Measurements from ENCODE around the gene UBE2G2. TPM values are rescaled to one million over a fixed set of nuclear protein-coding genes. Genes with fewer than 3 reads are reported as not detected.
A peak's percentile ranks its signal among the peaks of the same experiment; 100 is the strongest.
"Not testable (repeated sequence)": the region's sequence is repeated elsewhere in the genome, so short reads cannot be mapped to it uniquely, and the experiment has no call there.

The UBE2G2 gene
- total RNA-seq, 2 donors from 2014 or later, result 72.6 to 75.6 TPM

DNA sequence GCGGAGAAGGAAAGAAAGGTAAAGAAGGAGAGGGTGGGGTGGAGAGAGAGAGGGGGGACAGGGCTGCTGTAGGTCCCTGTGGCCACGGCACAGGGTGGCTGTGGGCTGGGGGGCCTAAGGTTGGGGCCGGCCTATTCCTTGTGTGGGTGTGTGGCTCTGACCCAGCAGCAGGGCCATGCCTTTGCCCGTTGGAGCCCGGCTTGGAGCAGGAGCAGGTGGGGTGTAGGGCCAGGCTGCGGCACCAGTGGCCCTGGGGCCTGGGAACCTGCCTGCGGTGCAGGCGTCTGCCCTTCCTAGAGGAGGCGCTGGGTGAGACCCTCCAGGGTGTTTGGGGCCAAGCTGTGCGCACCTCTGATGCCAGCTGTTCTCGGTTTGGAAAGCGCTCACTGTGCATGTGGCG is 35.9 kb upstream of the UBE2G2 start:
- intact Hi-C loops (cut with DNase I), result no loop called here
- DNase-seq (ENCODE audit: low spot score), result no peak

DNA sequence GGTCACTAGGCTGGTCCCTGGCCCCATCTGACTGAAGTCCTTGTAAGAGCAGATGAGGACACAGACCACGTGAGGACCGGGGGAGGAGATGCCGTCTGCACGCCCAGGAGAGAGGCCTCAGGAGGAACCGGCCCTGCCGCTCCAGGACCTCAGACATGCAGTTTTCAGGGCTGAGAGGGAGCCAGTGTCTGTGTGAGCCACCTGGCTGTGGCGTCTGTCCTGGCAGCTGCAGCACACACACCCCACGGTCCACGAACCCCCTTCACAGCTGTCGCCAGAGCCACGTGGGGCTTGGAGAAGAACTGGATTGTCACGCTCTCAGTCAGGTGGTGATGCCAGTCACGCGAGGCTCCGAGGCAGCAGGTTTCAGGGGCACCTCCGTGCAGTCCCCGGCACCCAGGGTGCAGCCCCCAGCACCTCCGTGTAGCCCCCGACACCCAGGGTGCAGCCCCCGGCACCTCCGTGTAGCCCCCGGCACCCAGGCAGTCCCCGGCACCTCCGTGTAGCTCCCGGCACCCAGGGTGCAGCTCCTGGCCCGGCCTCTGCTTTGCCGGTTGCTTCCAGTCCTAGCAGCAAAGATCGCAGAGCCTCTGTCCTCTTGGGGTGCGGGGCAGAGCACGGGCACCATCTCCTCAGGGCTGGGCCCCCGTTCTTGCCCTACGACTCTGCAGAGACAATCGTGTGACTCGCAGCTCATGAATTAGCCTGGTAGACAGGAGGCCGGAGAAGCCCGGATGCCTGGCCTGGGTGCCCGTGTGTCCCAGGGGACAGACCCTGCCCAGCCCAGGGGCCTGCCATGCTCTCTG is 35.2 kb upstream of the UBE2G2 start:
- DNase-seq (ENCODE audit: low spot score), result peak; percentile 81
- intact Hi-C loops (cut with DNase I), result no loop called here

DNA sequence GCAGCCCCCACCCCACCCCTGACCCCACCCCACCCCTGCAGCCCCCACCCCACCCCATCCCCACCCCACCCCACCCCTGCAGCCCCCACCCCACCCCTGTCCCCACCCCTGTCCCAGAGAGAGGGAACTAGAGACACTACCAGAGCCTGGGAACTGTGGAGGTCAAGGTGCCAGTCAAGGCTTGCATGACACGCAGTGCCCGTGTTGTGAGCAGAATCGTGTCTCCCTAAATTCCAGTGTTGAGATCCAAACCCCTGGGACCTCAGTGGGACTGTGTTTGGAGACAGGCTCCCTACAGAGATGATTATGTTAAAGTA is 34.7 kb upstream of the UBE2G2 start:
- intact Hi-C loops (cut with DNase I), result no loop called here

DNA sequence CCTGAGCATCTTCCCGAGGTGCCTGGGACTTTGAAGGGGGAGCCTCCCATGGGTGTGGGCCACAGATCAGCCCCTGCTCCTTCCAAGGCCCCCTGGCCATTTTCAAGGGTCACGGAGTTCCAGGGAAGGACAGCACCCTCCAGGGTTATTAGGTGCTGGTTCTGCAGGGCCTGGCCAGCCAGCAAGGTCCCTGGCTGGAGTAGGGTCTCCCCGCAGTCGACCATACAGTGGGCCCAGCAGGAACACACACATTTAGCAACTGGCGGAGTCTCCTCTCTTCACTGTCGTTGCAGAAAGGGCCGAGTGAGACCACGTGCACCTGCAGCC is 34.0 kb upstream of the UBE2G2 start:
- DNase-seq (ENCODE audit: low spot score), result no peak
- intact Hi-C loops (cut with DNase I), result no loop called here

More for the DNA sequence above, 34.7 kb upstream of the UBE2G2 start:
- no peak for DNase-seq (ENCODE audit: low spot score)

DNA sequence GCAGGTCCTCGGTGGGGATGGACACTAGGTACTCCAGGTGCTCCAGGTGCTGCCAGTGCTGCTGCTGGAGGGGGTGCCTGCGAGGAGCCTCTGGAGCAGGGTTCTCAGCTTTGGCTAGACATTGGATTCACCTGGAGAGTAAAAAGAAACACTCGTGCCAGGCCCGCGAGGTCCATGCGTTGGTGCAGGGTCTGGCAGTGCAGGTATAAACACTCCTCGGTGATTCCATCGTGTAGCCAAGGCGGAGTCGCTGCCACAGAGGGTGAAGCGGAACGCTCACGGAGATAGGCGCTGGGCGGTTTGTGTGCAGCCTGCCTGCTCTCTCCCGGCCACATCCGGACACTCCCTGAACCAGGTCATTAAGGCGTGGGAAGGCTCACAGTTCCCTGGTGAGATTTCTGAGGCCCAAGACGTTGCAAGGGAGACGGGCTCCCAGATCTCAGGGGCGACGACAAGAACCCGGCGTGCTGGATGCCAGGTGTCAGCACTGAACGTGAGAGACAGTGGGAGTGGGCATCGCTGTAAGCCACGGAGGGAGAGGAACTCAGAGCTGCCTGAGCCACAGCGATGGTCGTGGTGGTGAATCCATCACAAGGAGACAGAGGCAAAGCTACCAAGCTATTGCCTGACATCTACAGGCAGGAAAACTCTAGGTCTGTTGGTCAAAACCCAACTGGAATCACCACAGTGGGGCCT is 33.5 kb upstream of the UBE2G2 start:
- DNase-seq (ENCODE audit: low spot score), result peak; percentile 73
- intact Hi-C loops (cut with DNase I), result no loop called here

DNA sequence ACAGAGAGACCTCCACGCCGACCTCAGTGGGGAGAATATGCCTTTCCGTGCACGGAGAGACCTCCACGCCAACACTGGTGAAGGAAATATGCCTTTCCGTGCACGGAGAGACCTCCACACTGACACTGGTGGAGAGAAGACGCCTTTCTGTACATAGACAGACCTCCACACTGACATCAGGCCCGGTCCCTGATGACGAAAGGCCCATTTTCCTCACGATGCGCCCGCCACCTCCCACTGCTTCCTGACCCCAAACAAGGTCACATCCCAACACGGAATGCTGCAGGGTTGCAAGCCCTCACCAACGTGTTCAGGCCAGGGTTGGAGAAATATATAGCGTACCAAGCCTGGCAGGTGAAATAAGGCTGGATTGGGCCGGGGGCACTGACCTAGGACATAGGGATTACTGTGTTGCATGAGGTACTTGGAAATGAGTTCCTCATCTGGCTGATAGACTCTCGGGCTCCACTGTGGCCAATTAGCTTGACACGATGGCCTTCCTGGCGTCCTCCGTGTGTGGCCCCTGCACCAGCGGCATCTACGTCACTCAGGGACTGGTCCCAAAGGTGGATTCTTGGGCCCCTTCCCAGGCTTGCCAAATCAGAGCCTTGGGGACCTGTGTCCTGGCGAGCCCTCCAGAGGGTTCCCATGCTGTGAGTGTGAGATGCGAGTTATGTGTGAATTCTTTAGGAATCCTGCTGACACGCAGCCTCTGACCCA is 32.8 kb upstream of the UBE2G2 start:
- DNase-seq (ENCODE audit: low spot score), result no peak
- intact Hi-C loops (cut with DNase I), result no loop called here

DNA sequence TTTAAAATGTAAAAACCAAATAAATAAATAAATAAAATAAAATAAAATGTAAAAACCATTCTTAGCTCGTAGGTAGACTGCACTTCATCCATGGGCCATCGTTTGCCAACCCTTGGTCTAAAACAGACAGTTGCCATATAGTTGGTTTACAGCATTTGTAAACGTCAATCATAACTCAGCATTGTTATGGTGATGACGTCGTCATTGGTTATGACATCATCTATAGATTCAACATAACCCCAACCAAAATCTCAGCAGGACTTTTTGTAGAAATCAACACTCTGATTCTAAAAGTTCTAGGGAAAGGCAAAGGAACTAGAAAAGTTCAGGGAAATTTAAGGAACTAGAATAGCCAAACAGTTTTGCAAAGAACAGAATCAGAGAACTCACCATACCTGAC is 32.0 kb upstream of the UBE2G2 start:
- intact Hi-C loops (cut with DNase I), result no loop called here
- DNase-seq (ENCODE audit: low spot score), result no peak

DNA sequence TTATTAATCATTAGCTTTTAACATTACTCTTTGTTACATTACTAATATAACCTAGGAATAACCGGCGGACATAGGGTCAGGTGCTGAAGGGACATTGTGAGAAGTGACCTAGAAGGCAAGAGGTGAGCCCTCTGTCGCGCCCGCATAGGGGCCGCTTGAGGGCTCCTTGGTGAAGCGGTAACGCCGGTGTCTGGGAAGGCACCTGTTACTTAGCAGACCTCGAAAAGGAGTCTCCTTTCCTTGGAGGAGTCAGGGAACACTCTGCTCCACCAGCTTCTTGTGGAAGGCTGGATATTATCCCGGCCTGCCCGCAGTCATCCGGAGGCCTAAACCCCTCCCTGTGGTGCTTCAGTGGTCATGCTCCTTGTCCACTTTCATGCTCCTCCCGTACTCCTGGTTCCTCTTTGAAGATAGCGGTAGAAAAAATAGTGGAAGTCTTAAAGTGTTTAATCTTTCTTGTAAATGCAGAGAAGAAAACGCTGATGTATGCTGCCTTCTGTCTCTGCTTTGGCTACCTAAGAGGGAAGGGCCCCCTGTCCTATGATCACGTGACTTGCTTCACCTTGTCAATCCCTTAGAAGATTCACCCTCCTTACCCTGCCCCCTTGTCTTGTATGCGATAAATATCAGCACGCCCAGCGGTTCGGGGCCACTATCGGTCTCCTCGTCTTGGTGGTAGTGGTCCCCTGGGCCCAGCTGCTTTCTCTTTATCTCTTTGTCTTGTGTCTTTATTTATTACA is 31.1 kb upstream of the UBE2G2 start:
- intact Hi-C loops (cut with DNase I); DNase-seq (ENCODE audit: low spot score): not testable (repeated sequence)

DNA sequence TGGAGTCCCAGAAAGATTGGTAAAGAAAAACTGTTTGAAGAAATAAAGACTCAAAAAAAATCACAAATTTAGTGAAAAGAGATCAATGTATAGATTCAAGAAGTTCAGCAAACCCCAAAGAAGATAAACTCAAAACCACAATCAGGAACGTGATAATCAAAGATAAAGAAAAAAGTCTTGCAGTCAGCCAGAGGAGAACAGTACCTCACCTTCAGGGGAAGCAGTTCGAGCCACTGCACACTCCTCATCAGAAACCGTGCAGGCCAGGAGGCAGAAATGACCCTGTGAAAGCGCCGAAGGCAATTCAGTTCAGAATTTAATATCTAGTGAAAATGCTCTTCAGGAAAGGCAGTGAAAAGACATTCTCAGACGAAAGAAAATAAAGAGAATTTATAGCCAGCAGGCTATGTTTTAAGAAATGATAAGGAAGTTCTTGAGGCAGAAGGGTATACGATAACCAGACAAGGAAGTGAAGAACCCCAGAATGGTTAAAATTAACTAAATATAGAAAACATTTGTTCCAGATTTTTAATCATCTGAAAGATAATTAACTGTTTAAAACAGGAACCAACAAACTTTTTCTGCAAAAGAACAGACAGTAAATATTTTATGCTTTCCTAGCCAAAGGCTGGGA is 29.7 kb upstream of the UBE2G2 start:
- intact Hi-C loops (cut with DNase I), result no loop called here
- DNase-seq (ENCODE audit: low spot score), result no peak

DNA sequence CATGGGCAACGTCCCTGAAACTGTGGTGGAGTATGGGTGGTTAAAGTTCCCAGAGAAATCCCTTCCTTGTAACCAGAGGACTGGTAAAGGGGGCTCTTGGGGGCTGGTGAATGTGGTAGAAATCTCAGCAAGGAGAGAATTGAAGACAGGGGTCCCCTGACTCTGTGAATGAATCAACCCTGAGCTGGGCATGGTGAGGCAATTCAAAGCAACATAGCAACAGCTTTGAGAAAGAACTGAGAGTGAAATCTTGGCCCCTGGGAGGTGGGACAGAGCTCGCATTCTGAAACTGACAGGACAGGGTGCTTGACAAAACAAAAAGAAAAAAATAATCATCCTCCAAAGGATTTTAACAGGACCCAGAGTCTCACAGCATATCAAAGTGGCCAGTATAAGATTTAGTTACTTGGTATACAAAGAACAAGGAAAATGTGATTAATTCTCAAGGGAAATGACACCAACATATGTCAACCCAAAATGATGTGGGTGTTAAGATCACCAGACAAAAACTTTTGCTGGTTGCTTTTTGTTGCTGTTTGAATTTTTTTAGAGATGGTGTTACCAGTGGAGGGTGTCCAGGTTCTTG is 28.0 kb upstream of the UBE2G2 start:
- intact Hi-C loops (cut with DNase I), result no loop called here
- DNase-seq (ENCODE audit: low spot score), result no peak

DNA sequence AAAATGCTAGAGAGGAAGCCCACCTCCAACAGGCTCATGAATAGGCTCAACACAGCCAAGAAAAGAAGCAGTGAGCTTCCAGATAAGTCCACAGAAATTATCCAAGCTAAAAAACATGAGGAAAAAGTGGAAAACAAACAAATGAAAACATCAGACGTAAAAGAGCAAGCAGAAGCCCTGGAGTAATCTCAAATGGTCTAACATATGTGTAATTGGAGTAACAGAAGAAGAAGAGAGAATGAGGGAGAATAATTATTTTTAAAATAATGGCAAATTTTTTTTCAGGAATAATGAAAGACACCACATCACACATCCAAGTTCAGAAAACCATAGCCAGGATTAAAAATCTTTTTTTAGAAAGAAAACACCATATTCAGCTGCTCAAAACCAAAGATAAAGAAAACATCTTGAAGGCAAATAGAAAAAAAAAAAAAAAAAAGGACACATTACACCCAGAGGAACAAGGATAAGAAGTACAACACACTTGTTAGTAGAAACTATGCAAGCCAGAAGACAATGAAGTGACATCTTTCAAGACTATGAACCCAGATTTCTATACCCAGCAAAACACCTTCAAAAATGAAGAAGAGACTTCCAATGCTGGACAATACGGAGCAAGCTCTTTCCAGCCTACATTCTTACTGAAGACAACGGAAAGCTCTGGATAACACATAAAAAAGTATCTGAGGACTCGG is 26.9 kb upstream of the UBE2G2 start:
- intact Hi-C loops (cut with DNase I), result no loop called here
- no peak for DNase-seq (ENCODE audit: low spot score)

DNA sequence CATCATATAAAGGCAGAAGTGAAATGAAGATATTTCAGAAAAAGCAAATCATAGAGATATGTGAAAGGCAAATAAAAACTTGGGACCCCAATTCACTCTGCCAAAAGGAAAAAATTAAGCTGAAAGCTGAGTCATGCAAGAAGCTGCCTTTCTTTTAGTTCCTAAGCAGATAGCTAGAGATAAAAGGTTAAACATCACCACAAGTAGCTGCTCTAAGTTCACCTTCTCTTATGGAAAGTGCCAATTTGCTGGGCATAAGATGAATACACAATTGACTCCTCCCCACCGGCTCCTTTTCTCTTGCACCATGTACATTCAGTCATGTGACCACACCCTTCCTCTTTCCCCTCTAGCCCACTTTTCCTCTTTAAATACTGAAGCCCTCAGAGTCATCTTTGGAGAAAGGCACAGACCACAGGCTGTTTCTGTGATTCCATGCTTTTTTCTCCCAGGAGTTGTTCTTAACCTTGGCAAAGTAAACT is 21.6 kb upstream of the UBE2G2 start:
- no peak for DNase-seq (ENCODE audit: low spot score)
- intact Hi-C loops (cut with DNase I), result no loop called here

DNA sequence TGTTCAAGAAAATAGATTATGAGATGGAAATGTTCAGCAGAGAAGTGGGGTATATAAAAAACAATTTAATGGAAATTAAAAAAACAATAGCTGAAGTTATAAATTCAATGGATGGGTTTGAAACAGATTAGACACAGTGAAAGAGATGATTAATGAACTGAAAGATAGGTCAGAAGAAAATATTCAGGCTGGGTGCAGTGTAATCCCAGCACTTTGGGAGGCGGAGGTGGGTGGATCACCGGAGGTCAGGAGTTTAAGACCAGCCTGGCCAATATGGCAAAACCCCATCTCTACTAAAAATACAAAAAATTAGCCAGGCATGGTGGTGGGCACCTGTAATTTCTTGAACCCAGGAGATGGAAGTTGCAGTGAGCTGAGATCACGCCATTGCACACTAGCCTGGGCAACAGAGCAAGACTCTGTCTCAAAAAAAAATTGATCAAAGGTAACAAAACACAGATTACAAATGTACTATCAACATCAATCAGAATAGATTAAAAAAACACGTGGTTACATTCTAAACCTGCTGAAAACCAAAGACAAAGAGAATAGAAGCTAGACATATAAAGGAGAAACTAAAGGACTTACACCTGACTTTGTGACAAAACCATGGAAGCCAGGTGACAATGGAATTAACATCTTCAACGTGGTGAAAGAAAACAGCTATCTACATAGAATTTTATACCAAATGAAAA is 21.0 kb upstream of the UBE2G2 start:
- intact Hi-C loops (cut with DNase I), result no loop called here
- DNase-seq (ENCODE audit: low spot score), result no peak

DNA sequence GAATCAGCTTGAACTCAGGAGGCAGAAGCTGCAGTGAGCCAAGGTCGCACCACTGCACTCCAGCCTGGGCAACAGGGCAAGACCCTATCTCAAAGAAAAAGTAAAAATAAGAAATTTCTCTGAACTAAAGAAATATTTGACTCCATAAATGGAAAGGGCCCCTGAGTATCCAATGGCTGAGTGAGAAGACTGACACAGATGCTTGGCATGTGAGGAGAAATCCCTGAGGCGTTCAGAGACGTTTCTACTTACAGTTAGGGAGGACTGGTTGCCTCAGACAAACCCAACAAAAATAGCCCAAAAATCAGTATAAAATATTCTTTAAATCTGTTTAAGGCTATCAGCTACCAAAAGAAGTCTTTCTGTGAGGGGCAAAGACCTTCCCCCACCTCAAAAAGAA is 19.2 kb upstream of the UBE2G2 start:
- DNase-seq (ENCODE audit: low spot score), result no peak
- intact Hi-C loops (cut with DNase I), result no loop called here

DNA sequence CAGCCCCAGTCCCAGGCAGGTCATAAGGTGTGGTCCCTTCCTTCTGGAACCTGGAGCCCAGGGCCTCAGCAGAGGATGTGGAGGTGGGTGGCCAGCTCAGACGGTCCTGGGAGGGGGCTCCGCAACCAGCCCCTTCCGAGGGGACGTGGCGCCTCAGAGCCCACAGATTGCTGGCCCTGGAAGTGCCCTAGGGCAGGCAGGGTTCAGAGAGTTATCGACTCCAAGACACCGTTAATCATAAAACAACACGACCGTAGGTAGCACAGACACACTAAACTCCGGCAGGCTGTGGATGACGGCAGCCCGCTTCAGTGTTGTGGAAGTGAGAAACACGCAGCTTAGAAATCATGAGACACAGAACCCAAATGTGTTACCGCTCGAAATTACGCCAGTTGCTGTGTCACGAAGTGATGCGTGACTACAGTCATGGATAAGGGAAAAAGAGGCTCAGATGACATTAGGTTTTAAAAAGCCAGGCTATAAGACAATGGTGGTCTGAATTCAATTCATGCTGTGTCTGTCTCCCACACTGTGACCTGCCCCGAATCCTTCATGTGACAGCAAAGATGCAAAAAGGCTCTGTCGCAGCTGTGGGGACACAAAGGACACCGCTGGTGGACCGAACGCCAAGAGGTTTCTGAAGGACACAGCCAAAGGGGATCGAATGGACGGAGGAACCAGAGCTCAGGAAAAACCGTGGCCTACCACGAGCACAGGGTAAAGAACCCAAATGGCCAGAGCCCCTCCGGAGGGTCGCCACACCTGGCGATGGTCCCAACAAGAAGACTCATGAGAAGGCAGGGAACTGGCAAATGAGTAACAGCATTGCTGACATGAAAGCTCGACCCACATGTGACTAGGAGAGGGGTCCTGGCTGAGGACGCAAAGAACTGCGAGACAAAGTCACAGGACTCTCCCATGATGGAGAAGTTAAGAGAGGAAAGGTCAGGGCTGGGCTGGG is 17.9 kb upstream of the UBE2G2 start:
- no peak for DNase-seq (ENCODE audit: low spot score)
- intact Hi-C loops (cut with DNase I), result no loop called here

DNA sequence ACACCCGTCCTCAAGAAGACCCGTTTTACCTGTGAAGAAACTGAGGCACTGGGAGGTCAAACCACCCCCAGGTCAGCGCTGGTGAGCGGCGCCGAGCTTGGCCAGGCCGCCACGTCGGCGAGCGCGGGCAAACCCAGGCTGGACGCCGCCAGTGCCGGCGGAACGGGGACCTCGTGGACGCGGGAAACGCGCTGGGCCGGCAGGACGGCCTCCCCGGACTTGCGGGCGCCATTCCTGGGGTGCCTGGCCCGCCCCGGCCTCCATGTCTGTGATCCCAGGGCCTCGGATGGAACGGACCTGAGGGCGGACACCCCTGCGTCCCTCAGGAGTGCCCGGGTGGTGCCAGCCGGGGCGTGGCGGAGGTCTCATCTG is 17.0 kb upstream of the UBE2G2 start:
- no peak for DNase-seq (ENCODE audit: low spot score)
- intact Hi-C loops (cut with DNase I), result no loop called here

Measured in posterior vena cava (tissue), 2 donors.